Epithelial cell of esophagus (primary cell): Measurements from ENCODE around the gene PITX1.

Source experiments
- DNase-seq: peaks from one replicate; pipeline ENCODE4 v3.0.0; 2010; ENCODE audit warnings: low read depth
- H3K4me3 ChIP-seq: 2 replicates; pipeline ENCODE4 v1.5.1; 2011; ENCODE audit warnings: mild to moderate bottlenecking, low read length, control low read depth
- TF ChIP-seq, protein P1 (sequence below): IDR thresholded peaks from 2 replicates; pipeline ENCODE4 v1.5.1; 2011; ENCODE audit warnings: low read depth, mild to moderate bottlenecking, low read length, control low read depth, inconsistent platforms; ENCODE audit not compliant: insufficient read depth; ENCODE audit errors: missing control alignments

The PITX1 gene

GRCh38 chr5:135025730-135026644, 8.0 kb downstream of the PITX1 start:
- H3K4me3 ChIP-seq = no peak overlapping the region
- no peak for DNase-seq
- TF ChIP-seq, protein P1, sequence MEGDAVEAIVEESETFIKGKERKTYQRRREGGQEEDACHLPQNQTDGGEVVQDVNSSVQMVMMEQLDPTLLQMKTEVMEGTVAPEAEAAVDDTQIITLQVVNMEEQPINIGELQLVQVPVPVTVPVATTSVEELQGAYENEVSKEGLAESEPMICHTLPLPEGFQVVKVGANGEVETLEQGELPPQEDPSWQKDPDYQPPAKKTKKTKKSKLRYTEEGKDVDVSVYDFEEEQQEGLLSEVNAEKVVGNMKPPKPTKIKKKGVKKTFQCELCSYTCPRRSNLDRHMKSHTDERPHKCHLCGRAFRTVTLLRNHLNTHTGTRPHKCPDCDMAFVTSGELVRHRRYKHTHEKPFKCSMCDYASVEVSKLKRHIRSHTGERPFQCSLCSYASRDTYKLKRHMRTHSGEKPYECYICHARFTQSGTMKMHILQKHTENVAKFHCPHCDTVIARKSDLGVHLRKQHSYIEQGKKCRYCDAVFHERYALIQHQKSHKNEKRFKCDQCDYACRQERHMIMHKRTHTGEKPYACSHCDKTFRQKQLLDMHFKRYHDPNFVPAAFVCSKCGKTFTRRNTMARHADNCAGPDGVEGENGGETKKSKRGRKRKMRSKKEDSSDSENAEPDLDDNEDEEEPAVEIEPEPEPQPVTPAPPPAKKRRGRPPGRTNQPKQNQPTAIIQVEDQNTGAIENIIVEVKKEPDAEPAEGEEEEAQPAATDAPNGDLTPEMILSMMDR = no peak

DNA sequence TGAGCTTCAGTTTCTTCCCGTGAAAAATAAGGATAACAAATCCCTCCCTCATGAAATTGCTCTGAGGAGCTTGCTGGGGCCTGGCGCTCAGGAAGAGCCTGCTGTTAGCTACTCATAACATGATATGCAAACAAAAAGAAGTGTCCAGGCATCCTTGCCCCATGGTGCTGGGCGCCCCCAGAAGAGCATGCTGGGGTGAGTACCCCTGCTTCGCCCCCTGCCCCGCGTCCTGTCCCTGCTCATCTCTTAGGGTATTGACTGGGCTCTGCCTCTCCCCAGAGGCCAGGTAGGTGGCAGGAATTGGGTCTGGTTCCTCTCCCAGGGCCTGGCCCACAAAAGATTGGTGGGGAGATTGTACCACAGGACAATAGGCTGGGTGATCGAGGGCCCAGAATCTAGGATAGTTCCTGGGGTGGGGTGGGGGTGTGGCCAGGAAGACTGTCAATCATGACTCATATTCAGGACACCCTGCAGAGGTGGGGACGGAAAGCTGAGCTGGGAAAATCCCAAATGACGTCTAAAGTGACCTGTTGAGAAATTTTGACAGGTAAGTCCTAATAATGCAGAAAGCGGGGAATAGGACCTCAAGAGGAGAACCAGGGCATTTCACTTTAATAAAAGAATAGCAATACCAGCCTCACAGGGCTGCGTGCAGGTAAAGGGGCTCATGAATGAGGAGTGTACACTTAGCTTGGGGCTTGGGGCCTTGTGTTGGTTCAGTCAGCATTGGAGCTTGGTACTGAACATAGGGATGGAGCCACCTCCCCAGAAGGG, 8.9 kb downstream of the PITX1 start:
- TF ChIP-seq, protein P1 = peak; percentile 17
- peak; percentile 97 for DNase-seq

GRCh38 chr5:135020111-135020895, 13.7 kb downstream of the PITX1 start:
- DNase-seq = no peak
- TF ChIP-seq, protein P1 = no peak
- no peak overlapping the region for H3K4me3 ChIP-seq

More for the DNA sequence above, 8.9 kb downstream of the PITX1 start:
- H3K4me3 ChIP-seq = no peak overlapping the region

DNA sequence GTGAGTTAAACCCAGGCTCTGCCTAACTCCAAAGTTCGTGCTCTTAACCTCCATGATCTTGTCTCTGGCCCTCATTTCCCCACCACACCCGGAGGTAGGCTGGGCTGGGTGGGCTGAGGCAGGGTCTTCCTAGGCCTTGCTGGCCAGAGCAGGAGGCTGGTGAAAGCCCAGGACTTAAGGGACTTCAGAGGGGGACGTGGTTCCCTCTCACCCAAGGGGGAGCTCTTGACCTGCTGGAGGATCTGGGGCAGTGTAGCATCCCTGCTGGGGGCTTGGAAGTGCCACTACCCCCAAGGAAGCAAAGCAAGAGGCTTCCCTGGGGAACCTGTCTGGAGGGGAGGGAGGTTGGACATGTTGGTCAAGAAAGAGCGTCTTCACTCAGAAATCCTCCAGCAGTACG, 14.7 kb downstream of the PITX1 start:
- DNase-seq = no peak
- H3K4me3 ChIP-seq = no peak overlapping the region
- TF ChIP-seq, protein P1 = no peak

DNA sequence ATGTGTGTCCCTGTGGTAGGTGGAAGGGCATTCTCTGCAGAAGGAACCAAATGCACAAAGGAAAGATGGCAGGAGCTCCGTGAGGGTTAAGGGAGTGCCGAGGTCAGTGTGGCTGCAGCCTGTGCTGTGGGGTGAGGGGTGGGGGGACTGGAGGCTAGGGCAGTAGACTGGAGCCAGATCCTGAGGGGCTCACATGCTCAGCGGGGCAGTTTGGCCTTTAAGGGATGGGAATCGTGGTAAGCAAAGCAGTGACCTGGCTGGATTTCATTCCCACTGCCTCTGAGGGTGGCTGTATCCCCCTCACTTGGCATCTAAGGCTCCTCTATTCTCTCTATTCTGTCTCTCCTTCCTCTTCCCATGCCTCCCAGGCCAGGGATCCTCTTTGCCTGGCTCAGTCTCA, 15.6 kb downstream of the PITX1 start:
- DNase-seq = no peak
- TF ChIP-seq, protein P1 = no peak
- H3K4me3 ChIP-seq = no peak overlapping the region

DNA sequence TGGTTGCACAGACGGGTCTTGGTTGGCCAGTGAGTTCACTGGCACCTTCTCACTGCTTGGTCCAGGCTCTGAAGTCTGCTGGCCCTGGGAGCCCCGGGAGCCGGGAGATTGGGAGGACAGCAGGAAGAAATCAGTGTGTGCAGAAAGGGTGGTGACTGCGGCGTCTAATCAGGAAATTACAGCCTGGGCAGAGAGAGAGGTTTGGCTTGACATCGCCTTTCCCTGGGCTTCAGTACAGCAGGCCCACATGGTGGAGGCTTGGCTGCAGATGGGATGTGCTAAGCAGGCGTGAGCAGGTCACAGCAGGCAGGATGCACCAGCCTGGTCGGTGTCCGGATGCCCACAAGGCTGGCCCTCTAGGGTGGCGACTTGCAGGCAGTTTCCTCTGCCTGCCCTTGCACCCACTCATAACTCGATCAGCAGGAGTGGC, 17.2 kb downstream of the PITX1 start:
- no peak overlapping the region for H3K4me3 ChIP-seq
- DNase-seq = no peak
- TF ChIP-seq, protein P1 = no peak
